HepG2 (cell line): Measurements from ENCODE around the gene ZNF79. TPM values are rescaled to one million over a fixed set of nuclear protein-coding genes. Genes with fewer than 3 reads are reported as not detected.
A peak's percentile ranks its signal among the peaks of the same experiment; 100 is the strongest.

Experiments used
- ATAC-seq: fragments of 200-7000 bp; cut with Tn5 transposase; 3 replicates; pipeline ENCODE4 v1.9.1; 2020; ENCODE audit warnings: mild to moderate bottlenecking, moderate library complexity
- BruUV-seq: library from RNA; stranded (reverse); fragments of 400-500 nt; replicated peaks from 2 replicates; lab custom pipeline; 2021; lab: Mats Ljungman, UMichigan
- CTCF ChIA-PET: fragments of 300-600 bp; formaldehyde crosslinking; extraction: SDS; loops from one replicate; lab custom pipeline; 2021; ENCODE audit warnings: low total read pairs, inconsistent platforms, low intra/inter-chr PET ratio; lab: Yijun Ruan, JAX
- POLR2A ChIA-PET: fragments of 350-600 bp; sonication (Branson Sonifier 250); formaldehyde crosslinking; loops from one replicate; lab custom pipeline; 2020; ENCODE audit warnings: antibody characterized with exemption, inconsistent platforms; lab: Yijun Ruan, JAX
- DNase-seq: peaks from one replicate; pipeline ENCODE4 v3.0.0-alpha.2; 2015; ENCODE audit warnings: low spot score
- FAIRE-seq: peaks from 3 replicates; lab custom pipeline; 2011; peaks lifted over from hg19 to GRCh38; lab: Jason Lieb, UNC
- H2AFZ ChIP-seq: one replicate; pipeline ENCODE4 v1.6.1; 2011; ENCODE audit warnings: low read length, inconsistent platforms
- H3K27ac ChIP-seq: fragments of 300-600 bp; 3 replicates; pipeline ENCODE4 v1.8.0; 2011; ENCODE audit warnings: mixed run types, mild to moderate bottlenecking, mixed read lengths, low read length, inconsistent platforms; ENCODE audit not compliant: insufficient read depth; ENCODE audit errors: extremely low read length
- H3K27me3 ChIP-seq, 2 experiments: fragments of 200-600 bp in 1 of 2; 2 replicates in 1 of 2; 3 replicates in 1 of 2; pipeline versions ENCODE4 v1.6.0 to v1.8.0; 2011; ENCODE audit warnings: low read length in 2 of 2, mild to moderate bottlenecking in 2 of 2, moderate library complexity in 2 of 2, inconsistent platforms in 1 of 2; ENCODE audit not compliant: insufficient read depth in 2 of 2, control insufficient read depth in 1 of 2
- H3K36me3 ChIP-seq, 2 experiments: fragments of 200-600 bp in 1 of 2; replicated peaks in 1 of 2; 2 replicates in 1 of 2; 3 replicates in 1 of 2; pipeline versions ENCODE4 v1.5.1 to v1.8.0; 2011; ENCODE audit warnings: low read length in 2 of 2, inconsistent platforms in 1 of 2; ENCODE audit not compliant: insufficient read depth in 2 of 2, control insufficient read depth in 1 of 2
- H3K4me1 ChIP-seq: 2 replicates; pipeline ENCODE4 v1.5.1; 2012; ENCODE audit warnings: low read length, inconsistent platforms; ENCODE audit not compliant: insufficient read depth
- H3K4me2 ChIP-seq: 2 replicates; pipeline ENCODE4 v1.6.0; 2011; ENCODE audit warnings: low read depth, low read length, inconsistent platforms
- H3K4me3 ChIP-seq, 3 experiments: fragments of 200-600 bp in 1 of 3; sonication (generic), shearing (Covaris generic) in 1 of 3; replicated peaks in 1 of 3; 2 replicates each; pipeline ENCODE4 v1.5.1; 2011 to 2016; ENCODE audit warnings: low read length in 3 of 3, inconsistent platforms in 2 of 3, low read depth in 2 of 3, mild to moderate bottlenecking in 2 of 3, control low read depth in 1 of 3, mixed read lengths in 1 of 3; ENCODE audit not compliant: insufficient read depth in 1 of 3
- H3K79me2 ChIP-seq: one replicate; pipeline ENCODE4 v1.6.1; 2011; ENCODE audit warnings: low read length, inconsistent platforms; ENCODE audit not compliant: insufficient read depth
- H3K9ac ChIP-seq: 2 replicates; pipeline ENCODE4 v1.6.0; 2011; ENCODE audit warnings: mild to moderate bottlenecking, low read depth, low read length, inconsistent platforms; ENCODE audit not compliant: insufficient read depth
- H3K9me3 ChIP-seq: 2 replicates; pipeline ENCODE4 v1.5.1; 2012; ENCODE audit warnings: mild to moderate bottlenecking, low read length
- H4K20me1 ChIP-seq: 2 replicates; pipeline ENCODE4 v1.6.0; 2011; ENCODE audit warnings: inconsistent platforms, mild to moderate bottlenecking, low read length, moderate library complexity; ENCODE audit not compliant: insufficient read depth
- HNF4A ChIP-seq: sonication (generic); formaldehyde crosslinking; IDR thresholded peaks from 2 replicates; pipeline ENCODE4 v1.4.0; 2020; ENCODE audit warnings: missing genetic modification reagents
- MED8 ChIP-seq: sonication (generic); formaldehyde crosslinking; IDR thresholded peaks from 2 replicates; pipeline ENCODE4 v1.8.1; 2023; ENCODE audit warnings: mild to moderate bottlenecking, missing genetic modification reagents; ENCODE audit not compliant: insufficient replicate concordance
- NAIF1 ChIP-seq: sonication (generic); formaldehyde crosslinking; IDR thresholded peaks from 2 replicates; pipeline ENCODE4 v1.5.0; 2020; ENCODE audit warnings: mild to moderate bottlenecking, missing genetic modification reagents, borderline replicate concordance
- NR1H2 ChIP-seq: sonication (generic); formaldehyde crosslinking; IDR thresholded peaks from 2 replicates; pipeline ENCODE4 v1.8.1; 2022; ENCODE audit warnings: low read depth, missing genetic modification reagents, borderline replicate concordance
- SP4 ChIP-seq: sonication (generic); formaldehyde crosslinking; IDR thresholded peaks from 2 replicates; pipeline ENCODE4 v1.8.1; 2023; ENCODE audit warnings: mild to moderate bottlenecking, missing genetic modification reagents
- ZNF816 ChIP-seq: sonication (generic); formaldehyde crosslinking; IDR thresholded peaks from 2 replicates; pipeline ENCODE4 v1.8.0; 2022; ENCODE audit warnings: missing genetic modification reagents, mild to moderate bottlenecking, borderline replicate concordance
- WGBS: methylation state at CpG from one replicate; pipeline ENCODE4 v1.1.6; 2017; ENCODE audit warnings: low lambda C conversion rate; 5-methylcytosine and 5-hydroxymethylcytosine counted together
- in situ Hi-C: cut with HindIII; loops from 2 replicates; pipeline ENCODE4 v1.10.0; 2017; ENCODE audit warnings: low pct_unique_long_range_greater_than_20kb; ENCODE audit not compliant: extremely low pct_ligation_motif_present
- intact Hi-C: fragments of 100-400 bp; cut with micrococcal nuclease; formaldehyde crosslinking; loops from one replicate; pipeline ENCODE4 v1.10.0; 2022; ENCODE audit not compliant: unreplicated experiment
- polyA plus RNA-seq, 8 experiments: library from polyadenylated mRNA; depleted of rRNA in 3 of 8; stranded (reverse) in 7 of 8; unstranded in 1 of 8; fragments of >200 nt; fragmentation: Illumina TruSeq in 4 of 8; extraction: Trizol in 4 of 8; gene quantifications; 2 replicates each; pipeline versions ENCODE4 v1.2.1 to v1.2.3, GENCODE V29; 2011 to 2016; ENCODE audit warnings: low read depth in 4 of 8, missing spikeins in 1 of 8, mixed read lengths in 1 of 8; ENCODE audit not compliant: insufficient read depth in 1 of 8
- total RNA-seq, 5 experiments: library from RNA; depleted of rRNA; stranded (reverse); fragments of >200 nt; fragmentation: Illumina TruSeq; extraction: Trizol; gene quantifications; 2 replicates each; pipeline ENCODE4 v1.2.3, GENCODE V29; 2016; ENCODE audit warnings: low read depth in 1 of 5
- TF ChIP-seq, protein P1 (sequence below), 2 experiments: sonication (generic) in 1 of 2; formaldehyde crosslinking in 1 of 2; IDR thresholded peaks; 2 replicates each; pipeline versions ENCODE4 v1.4.0 to v1.6.1; 2018 to 2020; ENCODE audit warnings: missing genetic modification reagents in 2 of 2, borderline replicate concordance in 1 of 2, low read depth in 1 of 2, mild to moderate bottlenecking in 1 of 2, missing biosample characterization in 1 of 2
- TF ChIP-seq, protein P2 (sequence below): sonication (generic); formaldehyde crosslinking; IDR thresholded peaks from 2 replicates; pipeline ENCODE4 v1.4.0; 2020; ENCODE audit warnings: mild to moderate bottlenecking, missing genetic modification reagents
- TF ChIP-seq, protein P3 (sequence below): sonication (generic); formaldehyde crosslinking; IDR thresholded peaks from 2 replicates; pipeline ENCODE4 v1.5.1; 2020; ENCODE audit warnings: mild to moderate bottlenecking, missing genetic modification reagents, moderate library complexity

Gene ZNF79
- total and polyA plus RNA-seq, 2 of the 13 experiments (the other 11 are each of a cell fraction or from before 2014, with no cell fraction given), result 3.7 to 8.1 TPM

DNA sequence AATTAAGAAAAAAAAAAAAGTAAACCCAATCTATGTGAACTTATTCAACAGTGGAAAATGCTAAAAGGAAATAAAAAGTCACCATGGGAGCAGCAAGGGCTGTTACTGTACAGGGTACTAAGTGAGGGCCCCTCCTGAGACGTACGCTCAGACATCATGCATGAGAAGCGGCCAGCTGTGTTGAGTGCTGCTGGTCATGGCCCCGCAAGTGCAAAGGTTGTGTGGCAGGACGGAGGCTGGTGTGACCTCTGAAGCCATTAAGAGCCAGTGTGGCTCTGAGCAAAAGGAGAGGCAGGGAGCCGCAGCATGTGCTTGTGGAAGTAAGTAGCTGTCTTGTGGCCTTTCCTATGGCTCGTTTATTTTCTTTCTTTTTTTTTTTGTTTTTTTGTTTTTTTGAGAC, 3.1 kb upstream of the ZNF79 start (continued):
- TF ChIP-seq SP4 (CRISPR knock-in tag) (no peak), NAIF1 (no peak), HNF4A (CRISPR knock-in tag) (peak; percentile 59; the same call in 1 of the 2 replicates), NR1H2 (CRISPR knock-in tag) (no peak)
- TF ChIP-seq, protein P1, sequence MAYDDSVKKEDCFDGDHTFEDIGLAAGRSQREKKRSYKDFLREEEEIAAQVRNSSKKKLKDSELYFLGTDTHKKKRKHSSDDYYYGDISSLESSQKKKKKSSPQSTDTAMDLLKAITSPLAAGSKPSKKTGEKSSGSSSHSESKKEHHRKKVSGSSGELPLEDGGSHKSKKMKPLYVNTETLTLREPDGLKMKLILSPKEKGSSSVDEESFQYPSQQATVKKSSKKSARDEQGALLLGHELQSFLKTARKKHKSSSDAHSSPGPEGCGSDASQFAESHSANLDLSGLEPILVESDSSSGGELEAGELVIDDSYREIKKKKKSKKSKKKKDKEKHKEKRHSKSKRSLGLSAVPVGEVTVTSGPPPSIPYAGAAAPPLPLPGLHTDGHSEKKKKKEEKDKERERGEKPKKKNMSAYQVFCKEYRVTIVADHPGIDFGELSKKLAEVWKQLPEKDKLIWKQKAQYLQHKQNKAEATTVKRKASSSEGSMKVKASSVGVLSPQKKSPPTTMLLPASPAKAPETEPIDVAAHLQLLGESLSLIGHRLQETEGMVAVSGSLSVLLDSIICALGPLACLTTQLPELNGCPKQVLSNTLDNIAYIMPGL (CRISPR knock-in tag; IDR thresholded peaks at IDR 0.05; ENCODE audit: borderline replicate concordance in 1 of 2, low read depth in 1 of 2), result no peak
- TF ChIP-seq, protein P2, sequence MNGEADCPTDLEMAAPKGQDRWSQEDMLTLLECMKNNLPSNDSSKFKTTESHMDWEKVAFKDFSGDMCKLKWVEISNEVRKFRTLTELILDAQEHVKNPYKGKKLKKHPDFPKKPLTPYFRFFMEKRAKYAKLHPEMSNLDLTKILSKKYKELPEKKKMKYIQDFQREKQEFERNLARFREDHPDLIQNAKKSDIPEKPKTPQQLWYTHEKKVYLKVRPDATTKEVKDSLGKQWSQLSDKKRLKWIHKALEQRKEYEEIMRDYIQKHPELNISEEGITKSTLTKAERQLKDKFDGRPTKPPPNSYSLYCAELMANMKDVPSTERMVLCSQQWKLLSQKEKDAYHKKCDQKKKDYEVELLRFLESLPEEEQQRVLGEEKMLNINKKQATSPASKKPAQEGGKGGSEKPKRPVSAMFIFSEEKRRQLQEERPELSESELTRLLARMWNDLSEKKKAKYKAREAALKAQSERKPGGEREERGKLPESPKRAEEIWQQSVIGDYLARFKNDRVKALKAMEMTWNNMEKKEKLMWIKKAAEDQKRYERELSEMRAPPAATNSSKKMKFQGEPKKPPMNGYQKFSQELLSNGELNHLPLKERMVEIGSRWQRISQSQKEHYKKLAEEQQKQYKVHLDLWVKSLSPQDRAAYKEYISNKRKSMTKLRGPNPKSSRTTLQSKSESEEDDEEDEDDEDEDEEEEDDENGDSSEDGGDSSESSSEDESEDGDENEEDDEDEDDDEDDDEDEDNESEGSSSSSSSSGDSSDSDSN, result no peak

DNA sequence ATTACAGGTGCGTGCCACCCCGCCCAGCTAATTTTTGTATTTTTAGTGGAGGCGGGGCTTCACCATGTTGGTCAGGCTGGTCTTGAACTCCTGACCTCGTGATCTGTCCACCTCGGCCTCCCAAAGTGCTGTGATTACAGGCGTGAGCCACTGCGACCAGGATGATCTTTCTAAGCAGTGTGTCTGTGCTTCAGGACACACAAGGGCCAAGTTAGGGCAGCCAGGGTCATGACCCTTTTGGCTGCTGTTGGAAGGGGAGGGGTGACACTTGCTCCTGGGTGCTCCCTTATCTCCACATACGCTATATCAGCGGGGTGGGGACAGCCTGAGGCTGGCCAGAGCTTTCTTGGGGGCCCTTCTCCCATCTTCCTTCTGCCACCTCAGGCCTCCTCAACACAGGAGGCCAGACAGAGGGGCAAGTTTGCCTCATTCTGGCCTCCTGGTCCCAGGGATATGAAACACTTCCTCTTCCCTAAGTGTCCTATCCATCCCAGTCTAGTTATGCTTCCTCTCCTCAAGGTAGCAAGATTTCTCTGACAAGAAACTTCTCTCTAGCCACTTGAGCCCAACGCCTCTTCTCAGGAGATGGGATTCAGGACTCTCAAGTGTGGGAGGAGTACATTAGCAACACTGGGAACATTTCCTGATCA, 1.9 kb upstream of the ZNF79 start:
- ChIA-PET CTCF (no interaction called here), POLR2A (interaction anchor here (1.0 to 3.3 kb wide), 5 partner anchors 23 to 33 kb away, joined by 4 to 39 read pairs (median 23); partner anchors contain the start of genes LRSAM1, RPL12 and SLC2A8)
- H4K20me1 ChIP-seq, result no peaks in the 10 kb centered on the region
- H3K36me3 ChIP-seq, result no peaks in the 10 kb centered on the region
- no peak for ATAC-seq
- H2AFZ ChIP-seq, result no peak overlapping the region
- no peak for DNase-seq
- intact Hi-C loops, result loop anchor here (5.0 kb wide), 1 partner anchor 210 kb away; no protein-coding TSS in a partner anchor
- H3K79me2 ChIP-seq, result peaks cover 42% of the 10 kb centered on the region
- H3K27ac ChIP-seq, result peak overlapping the region; percentile 95
- H3K4me1 ChIP-seq, result peaks cover 47% of the 10 kb centered on the region
- H3K4me3 ChIP-seq, result peak overlapping the region; percentile 87 to 97 (median 93)
- TF ChIP-seq MED8 (CRISPR knock-in tag) (peak; percentile 29), ZNF816 (CRISPR knock-in tag) (no peak)
- TF ChIP-seq, protein P3, sequence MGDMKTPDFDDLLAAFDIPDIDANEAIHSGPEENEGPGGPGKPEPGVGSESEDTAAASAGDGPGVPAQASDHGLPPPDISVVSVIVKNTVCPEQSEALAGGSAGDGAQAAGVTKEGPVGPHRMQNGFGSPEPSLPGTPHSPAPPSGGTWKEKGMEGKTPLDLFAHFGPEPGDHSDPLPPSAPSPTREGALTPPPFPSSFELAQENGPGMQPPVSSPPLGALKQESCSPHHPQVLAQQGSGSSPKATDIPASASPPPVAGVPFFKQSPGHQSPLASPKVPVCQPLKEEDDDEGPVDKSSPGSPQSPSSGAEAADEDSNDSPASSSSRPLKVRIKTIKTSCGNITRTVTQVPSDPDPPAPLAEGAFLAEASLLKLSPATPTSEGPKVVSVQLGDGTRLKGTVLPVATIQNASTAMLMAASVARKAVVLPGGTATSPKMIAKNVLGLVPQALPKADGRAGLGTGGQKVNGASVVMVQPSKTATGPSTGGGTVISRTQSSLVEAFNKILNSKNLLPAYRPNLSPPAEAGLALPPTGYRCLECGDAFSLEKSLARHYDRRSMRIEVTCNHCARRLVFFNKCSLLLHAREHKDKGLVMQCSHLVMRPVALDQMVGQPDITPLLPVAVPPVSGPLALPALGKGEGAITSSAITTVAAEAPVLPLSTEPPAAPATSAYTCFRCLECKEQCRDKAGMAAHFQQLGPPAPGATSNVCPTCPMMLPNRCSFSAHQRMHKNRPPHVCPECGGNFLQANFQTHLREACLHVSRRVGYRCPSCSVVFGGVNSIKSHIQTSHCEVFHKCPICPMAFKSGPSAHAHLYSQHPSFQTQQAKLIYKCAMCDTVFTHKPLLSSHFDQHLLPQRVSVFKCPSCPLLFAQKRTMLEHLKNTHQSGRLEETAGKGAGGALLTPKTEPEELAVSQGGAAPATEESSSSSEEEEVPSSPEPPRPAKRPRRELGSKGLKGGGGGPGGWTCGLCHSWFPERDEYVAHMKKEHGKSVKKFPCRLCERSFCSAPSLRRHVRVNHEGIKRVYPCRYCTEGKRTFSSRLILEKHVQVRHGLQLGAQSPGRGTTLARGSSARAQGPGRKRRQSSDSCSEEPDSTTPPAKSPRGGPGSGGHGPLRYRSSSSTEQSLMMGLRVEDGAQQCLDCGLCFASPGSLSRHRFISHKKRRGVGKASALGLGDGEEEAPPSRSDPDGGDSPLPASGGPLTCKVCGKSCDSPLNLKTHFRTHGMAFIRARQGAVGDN (CRISPR knock-in tag), result 0 out of 2 replicates have a peak, but pooled peaks have one; percentile 16
- H3K27me3 ChIP-seq, result no peaks in the 10 kb centered on the region; a peak in 1 of 5 replicates
- BruUV-seq, result no TSS peak
- peak overlapping the region; percentile 89 for H3K4me2 ChIP-seq
- H3K9me3 ChIP-seq, result no peaks in the 10 kb centered on the region
- peak overlapping the region; percentile 88; the same call in 1 of the 2 replicates for H3K9ac ChIP-seq
- 86% methylated on average over 5 of the region's 10 CpGs for WGBS
- in situ Hi-C loops, result no loop called here
- no peak for FAIRE-seq
